Right renal pelvis (tissue), 4 donors: ENCODE data around the gene TNFRSF12A. TPM values are rescaled to one million over a fixed set of nuclear protein-coding genes. Genes with fewer than 3 reads are reported as not detected.
"Not testable (repeated sequence)": the region's sequence is repeated elsewhere in the genome, so short reads cannot be mapped to it uniquely, and the experiment has no call there.

Source experiments
- DNase-seq, 4 donors: peaks; one replicate each; pipeline ENCODE4 v3.0.0-alpha.2; 2013; ENCODE audit warnings: low read depth in 4 of 4, low spot score in 3 of 4, missing footprints in 1 of 4
- polyA plus RNA-seq, 4 donors: library from polyadenylated mRNA; unstranded; fragments of 120-200 nt; gene quantifications; one replicate each; pipeline ENCODE4 v1.2.1, GENCODE V29; 2013; ENCODE audit not compliant: insufficient read length in 4 of 4

Gene TNFRSF12A
- polyA plus RNA-seq, 4 donors: 7.5 to 18.2 (median 13.0) TPM

GRCh38 chr16:3059723-3060242 is 39.6 kb downstream of the TNFRSF12A start:
- DNase-seq: no peak

- no peak for DNase-seq
Observed at GRCh38 chr16:3060339-3061127, 40.4 kb downstream of the TNFRSF12A start.

- no peak for DNase-seq
Observed at GRCh38 chr16:3062553-3062952, 42.4 kb downstream of the TNFRSF12A start.

GRCh38 chr16:3063625-3064386 is 43.6 kb downstream of the TNFRSF12A start:
- no peak for DNase-seq

GRCh38 chr16:3065069-3065741 is 45.0 kb downstream of the TNFRSF12A start, which contains the start of gene IL32:
Gene IL32 (plus strand): TSS chr16:3065640. CDS start chr16:3065812, 172 bp downstream.
- no peak for DNase-seq

GRCh38 chr16:3065742-3066439 is 45.7 kb downstream of the TNFRSF12A start:
- no peak for DNase-seq

GRCh38 chr16:3066440-3066748 is 46.2 kb downstream of the TNFRSF12A start:
- DNase-seq: no peak

- no peak for DNase-seq
Observed at GRCh38 chr16:3068487-3068886, 48.3 kb downstream of the TNFRSF12A start.

- DNase-seq: not testable (repeated sequence)
Observed at GRCh38 chr16:3069146-3069545, 49.0 kb downstream of the TNFRSF12A start.

GRCh38 chr16:3070608-3071111 is 50.5 kb downstream of the TNFRSF12A start:
- no peak for DNase-seq

GRCh38 chr16:3071655-3072054 is 51.5 kb downstream of the TNFRSF12A start:
- DNase-seq: no peak

Other genes with a start within 250 kb of the TNFRSF12A start
- 100 to 1,000 TPM; 218 to 336 (median 229) TPM for gene ELOB, start 243.1 kb upstream of the TNFRSF12A start, polyA plus RNA-seq
- under 1 TPM; 0.17 to 0.51 (median 0.36) TPM for gene PRSS33, start 232.8 kb upstream of the TNFRSF12A start, polyA plus RNA-seq
- gene PRSS41, start 221.9 kb upstream of the TNFRSF12A start, polyA plus RNA-seq: not detected
- under 1 TPM in 3 of 4 donors, not detected in 1; 0.13 to 0.33 (median 0.20) TPM for gene PRSS21, start 203.1 kb upstream of the TNFRSF12A start, polyA plus RNA-seq
- gene ZG16B, start 190.1 kb upstream of the TNFRSF12A start, polyA plus RNA-seq: under 1 TPM; 0.25 to 0.50 (median 0.33) TPM
- gene PRSS22, start 162.2 kb upstream of the TNFRSF12A start, polyA plus RNA-seq: 1 to 10 TPM; 7.5 to 9.8 (median 8.4) TPM
- gene FLYWCH2, start 137.2 kb upstream of the TNFRSF12A start, polyA plus RNA-seq: 10 to 100 TPM; 19.8 to 34.6 (median 25.6) TPM
- 10 to 100 TPM; 19.6 to 25.2 (median 22.3) TPM for gene FLYWCH1, start 108.4 kb upstream of the TNFRSF12A start, polyA plus RNA-seq
- 1 to 10 TPM; 1.0 to 3.3 (median 1.6) TPM for gene KREMEN2, start 56.1 kb upstream of the TNFRSF12A start, polyA plus RNA-seq
- 10 to 100 TPM in 3 of 4 donors, 1 to 10 TPM in 1; 8.6 to 12.7 (median 10.4) TPM for gene PAQR4, start 51.0 kb upstream of the TNFRSF12A start, polyA plus RNA-seq
- 10 to 100 TPM; 10.4 to 19.2 (median 14.2) TPM for gene PKMYT1, start 39.9 kb upstream of the TNFRSF12A start, polyA plus RNA-seq
- gene CLDN9, start 7.4 kb upstream of the TNFRSF12A start, polyA plus RNA-seq: 1 to 10 TPM; 3.0 to 3.7 (median 3.1) TPM
- 10 to 100 TPM; 32.9 to 44.1 (median 36.4) TPM for gene CLDN6, start 2.2 kb upstream of the TNFRSF12A start, polyA plus RNA-seq
- gene HCFC1R1, start 3.6 kb downstream of the TNFRSF12A start, polyA plus RNA-seq: 10 to 100 TPM; 67.1 to 85.2 (median 71.3) TPM
- 10 to 100 TPM; 29.4 to 37.2 (median 32.1) TPM for gene THOC6, start 3.7 kb downstream of the TNFRSF12A start, polyA plus RNA-seq
- gene BICDL2, start 16.6 kb downstream of the TNFRSF12A start, polyA plus RNA-seq: 1 to 10 TPM; 1.2 to 3.8 (median 2.9) TPM
- gene MMP25, start 26.2 kb downstream of the TNFRSF12A start, polyA plus RNA-seq: 1 to 10 TPM in 2 of 4 donors, under 1 TPM in 2; 0.78 to 1.8 (median 1.1) TPM
- gene IL32, start 45.3 kb downstream of the TNFRSF12A start, polyA plus RNA-seq: 10 to 100 TPM; 29.9 to 47.1 (median 33.9) TPM
- gene ZSCAN10, start 78.9 kb downstream of the TNFRSF12A start, polyA plus RNA-seq: under 1 TPM in 2 of 4 donors, not detected in 2; 0.11 to 0.12 TPM
- gene ZNF205, start 92.2 kb downstream of the TNFRSF12A start, polyA plus RNA-seq: 10 to 100 TPM; 14.5 to 20.3 (median 17.1) TPM
- 10 to 100 TPM; 10.3 to 15.8 (median 11.4) TPM for gene ZNF213, start 114.7 kb downstream of the TNFRSF12A start, polyA plus RNA-seq
- not detected for gene OR1F1, start 167.8 kb downstream of the TNFRSF12A start, polyA plus RNA-seq
- 10 to 100 TPM; 13.3 to 16.9 (median 14.8) TPM for gene ZNF200, start 214.8 kb downstream of the TNFRSF12A start, polyA plus RNA-seq
- under 1 TPM; 0.13 to 0.33 (median 0.24) TPM for gene MEFV, start 236.3 kb downstream of the TNFRSF12A start, polyA plus RNA-seq